Measurements from ENCODE around the gene DIPK1A. TPM values are rescaled to one million over a fixed set of nuclear protein-coding genes. Genes with fewer than 3 reads are reported as not detected.

The DIPK1A gene
- total RNA-seq, 1 experiment from 2014 or later = 3.8 TPM

- Histone ChIP-seq H2BK20ac (ENCODE audit: low read depth, low read length, poor library complexity, severe bottlenecking) (no peak overlapping the region), H2AK5ac (ENCODE audit: insufficient read length, low read length) (no peak overlapping the region), H3T11ph (ENCODE audit: low read length) (no peak overlapping the region), H3K4ac (ENCODE audit: low read depth, low read length) (no peak overlapping the region), H3K18ac (ENCODE audit: insufficient read length, low read depth, low read length) (no peak overlapping the region), H3K4me1 (ENCODE audit: insufficient read depth, low read length) (peaks cover 2% of the 10 kb centered on the region; the same call in 1 of the 2 replicates), H3K79me2 (ENCODE audit: insufficient read depth, low read length) (no peaks in the 10 kb centered on the region), H4K8ac (replicated peaks; ENCODE audit: insufficient read length, low read depth, low read length) (no peak overlapping the region), H2BK15ac (ENCODE audit: low read depth, low read length) (no peak overlapping the region), H4K20me1 (ENCODE audit: control insufficient read depth, insufficient read depth, insufficient read length) (no peaks in the 10 kb centered on the region), H3K56ac (ENCODE audit: insufficient read length, low read depth, low read length) (no peak overlapping the region), H2BK12ac (ENCODE audit: insufficient read length, low read depth, low read length) (no peak overlapping the region), H3K27me3 (ENCODE audit: insufficient read depth, low read length) (no peaks in the 10 kb centered on the region), H3K23ac (ENCODE audit: insufficient read length, low read depth, low read length) (no peak overlapping the region), H2BK120ac (ENCODE audit: low read depth, low read length, poor library complexity, severe bottlenecking) (no peak overlapping the region), H3K27ac (ENCODE audit: insufficient read length, low read depth, low read length) (no peak overlapping the region), H4K91ac (ENCODE audit: insufficient read length, low read depth, low read length) (no peak overlapping the region), H3K9ac (ENCODE audit: extremely low read depth, insufficient read length, low read length) (no peak overlapping the region), H4K5ac (ENCODE audit: insufficient read length, low read depth, low read length) (no peak overlapping the region), H3K23me2 (ENCODE audit: insufficient read length, low read depth, low read length, poor library complexity, severe bottlenecking) (no peaks in the 10 kb centered on the region), H3K9me3 (ENCODE audit: control insufficient read depth, low read depth, low read length) (no peaks in the 10 kb centered on the region), H2AFZ (ENCODE audit: low read length) (no peak overlapping the region), H3K79me1 (ENCODE audit: insufficient read depth, low read depth, low read length, poor library complexity, severe bottlenecking) (no peaks in the 10 kb centered on the region), H3K4me2 (ENCODE audit: insufficient read depth, insufficient read length, low read length) (no peak overlapping the region), H3K14ac (ENCODE audit: insufficient read depth, low read length) (no peak overlapping the region), H2BK5ac (ENCODE audit: insufficient read length, low read length) (no peak overlapping the region)
- peaks cover 0 to 3% of the 10 kb centered on the region in 2 experiments; a peak in 2 of 4 replicates for H3K4me1 Mint-ChIP-seq
- no peaks in the 10 kb centered on the region for H3K9me3 Mint-ChIP-seq
- no peak for DNase-seq
- H3K27me3 Mint-ChIP-seq (ENCODE audit: low read depth) = no peaks in the 10 kb centered on the region
- H3K27ac Mint-ChIP-seq = no peak overlapping the region
- TF ChIP-seq, protein P1, sequence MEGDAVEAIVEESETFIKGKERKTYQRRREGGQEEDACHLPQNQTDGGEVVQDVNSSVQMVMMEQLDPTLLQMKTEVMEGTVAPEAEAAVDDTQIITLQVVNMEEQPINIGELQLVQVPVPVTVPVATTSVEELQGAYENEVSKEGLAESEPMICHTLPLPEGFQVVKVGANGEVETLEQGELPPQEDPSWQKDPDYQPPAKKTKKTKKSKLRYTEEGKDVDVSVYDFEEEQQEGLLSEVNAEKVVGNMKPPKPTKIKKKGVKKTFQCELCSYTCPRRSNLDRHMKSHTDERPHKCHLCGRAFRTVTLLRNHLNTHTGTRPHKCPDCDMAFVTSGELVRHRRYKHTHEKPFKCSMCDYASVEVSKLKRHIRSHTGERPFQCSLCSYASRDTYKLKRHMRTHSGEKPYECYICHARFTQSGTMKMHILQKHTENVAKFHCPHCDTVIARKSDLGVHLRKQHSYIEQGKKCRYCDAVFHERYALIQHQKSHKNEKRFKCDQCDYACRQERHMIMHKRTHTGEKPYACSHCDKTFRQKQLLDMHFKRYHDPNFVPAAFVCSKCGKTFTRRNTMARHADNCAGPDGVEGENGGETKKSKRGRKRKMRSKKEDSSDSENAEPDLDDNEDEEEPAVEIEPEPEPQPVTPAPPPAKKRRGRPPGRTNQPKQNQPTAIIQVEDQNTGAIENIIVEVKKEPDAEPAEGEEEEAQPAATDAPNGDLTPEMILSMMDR (conservative IDR thresholded peaks at IDR 0.05) = no peak
- H3K36me3 Mint-ChIP-seq (ENCODE audit: insufficient read depth in 1 of 3, low read depth in 3 of 3) = no peaks in the 10 kb centered on the region
- no peak overlapping the region for H3K4me3 Mint-ChIP-seq
- no CpG with 5 or more reads among the region's 4 CpGs for WGBS (ENCODE audit: extremely low coverage, insufficient read length, low lambda C conversion rate)
Observed at GRCh38 chr1:92945748-92946270, 15.5 kb downstream of the DIPK1A start.

Data from H9 (cell line).